GM19025 (cell line): ENCODE measurements around the gene EPB41L2.
"Not testable (repeated sequence)": the region's sequence is repeated elsewhere in the genome, so short reads cannot be mapped to it uniquely, and the experiment has no call there.

Experiments used
- ATAC-seq: cut with Tn5 transposase; IDR thresholded peaks from one replicate; pipeline ENCODE4 v1.9.1; 2021; ENCODE audit warnings: mild to moderate bottlenecking, low read depth, moderate library complexity; ENCODE audit not compliant: unreplicated experiment

EPB41L2 gene

GRCh38 chr6:131007964-131008363, 55.1 kb downstream of the EPB41L2 start:
- not testable (repeated sequence) for ATAC-seq

DNA sequence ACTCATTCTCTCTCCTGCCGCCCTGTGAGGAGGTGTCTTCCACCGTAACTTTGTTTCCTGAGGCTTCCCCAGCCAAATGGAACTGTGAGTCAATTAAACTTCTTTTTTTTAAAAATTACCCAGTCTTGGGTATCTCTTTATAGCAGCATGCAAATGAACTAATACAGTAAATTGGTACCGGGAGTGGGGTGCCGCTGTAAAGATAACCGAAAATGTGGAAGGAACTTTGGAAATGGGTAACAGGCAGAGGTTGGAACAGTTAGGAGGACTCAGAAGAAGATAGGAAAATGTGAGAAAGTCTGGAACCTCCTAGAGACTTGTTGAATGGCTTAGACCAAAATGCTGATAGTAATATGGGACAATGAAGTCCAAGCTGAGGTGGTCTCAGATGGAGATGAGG, 55.8 kb downstream of the EPB41L2 start:
- ATAC-seq: no peak

DNA sequence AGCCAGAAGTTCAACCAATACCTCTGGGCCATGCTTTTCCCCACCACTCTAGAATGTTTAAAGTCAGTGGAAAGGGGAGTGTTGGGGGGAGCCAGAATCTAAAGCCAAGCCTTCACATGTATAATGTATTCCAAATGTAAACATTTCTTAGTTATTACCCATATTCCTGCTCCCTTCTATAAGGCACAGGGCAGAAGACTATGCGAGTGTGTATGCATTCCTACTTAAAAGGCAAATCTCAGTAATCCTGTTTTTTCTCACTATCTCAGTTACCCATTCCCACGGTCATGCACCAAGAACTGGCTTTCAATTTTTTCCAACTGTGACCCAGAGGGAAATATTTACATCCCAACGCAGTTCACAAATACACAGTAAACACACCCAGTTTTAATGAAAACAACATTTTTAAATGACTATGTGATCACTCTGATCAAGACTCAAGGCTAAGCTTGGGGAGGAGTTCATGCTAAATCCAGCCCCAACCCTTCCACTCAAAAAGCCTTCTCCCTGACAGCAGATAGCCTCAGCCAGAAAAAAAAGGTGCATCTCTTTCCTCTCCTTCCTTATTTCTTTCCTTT, 57.5 kb downstream of the EPB41L2 start:
- no peak for ATAC-seq

GRCh38 chr6:131004936-131005335, 58.1 kb downstream of the EPB41L2 start:
- no peak for ATAC-seq

DNA sequence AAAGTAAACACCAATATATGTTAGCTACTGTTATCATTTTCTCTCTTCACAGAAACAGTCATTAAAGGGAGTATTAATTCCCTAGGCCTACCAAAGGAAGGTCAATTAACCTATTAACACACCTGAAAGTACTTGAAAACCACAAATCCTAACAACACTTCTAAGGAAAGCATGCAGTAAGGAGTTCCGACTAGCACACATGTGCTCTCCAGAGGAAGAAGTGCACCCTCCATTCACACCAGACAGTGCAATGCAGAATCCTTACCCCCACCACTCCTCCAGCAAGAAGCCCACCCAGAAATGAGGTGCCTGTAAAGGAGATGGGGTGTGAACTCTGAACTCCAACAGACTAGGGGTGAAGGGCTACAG, 58.7 kb downstream of the EPB41L2 start:
- ATAC-seq: no peak

DNA sequence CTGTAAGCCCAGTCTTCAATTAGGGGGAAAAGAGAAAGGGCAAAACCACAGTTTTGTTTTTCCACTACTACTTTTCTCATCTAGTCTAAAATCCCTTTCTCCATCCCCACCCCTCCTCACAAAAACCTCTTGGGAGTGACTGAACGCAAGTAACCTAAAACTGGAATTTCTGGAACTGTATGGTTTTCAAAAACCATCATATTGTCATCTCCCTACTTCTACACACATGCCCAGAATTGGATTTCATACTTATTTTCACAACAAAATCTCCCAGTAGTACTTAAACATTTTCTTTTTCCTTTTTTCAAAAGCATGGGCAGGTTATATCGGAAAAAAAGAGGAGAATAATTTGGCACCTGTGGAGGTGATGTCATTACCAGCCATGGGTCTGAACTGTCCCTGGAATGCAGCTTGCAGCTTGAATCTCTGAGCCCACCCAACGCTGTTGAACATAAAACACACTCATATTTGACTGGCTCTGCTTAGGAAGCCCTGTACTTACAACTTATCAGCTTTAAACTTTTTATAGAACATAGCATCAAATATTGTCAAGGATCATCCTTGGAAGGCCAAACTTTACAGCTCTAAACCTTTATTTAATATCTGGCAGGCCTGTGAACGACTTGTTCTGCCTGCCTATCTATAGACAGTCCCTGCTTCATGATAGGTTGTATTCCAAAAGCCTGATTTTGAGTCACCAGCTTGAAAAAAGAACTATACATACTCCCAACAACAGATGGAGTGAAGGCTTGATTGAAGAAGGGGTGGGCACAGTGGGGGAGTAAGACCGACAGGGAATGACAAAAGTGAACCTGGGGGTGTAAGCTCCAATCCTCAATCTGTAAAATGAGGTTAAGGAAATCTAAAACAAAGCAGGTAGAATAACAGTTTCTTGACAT, 59.3 kb downstream of the EPB41L2 start:
- no peak for ATAC-seq

DNA sequence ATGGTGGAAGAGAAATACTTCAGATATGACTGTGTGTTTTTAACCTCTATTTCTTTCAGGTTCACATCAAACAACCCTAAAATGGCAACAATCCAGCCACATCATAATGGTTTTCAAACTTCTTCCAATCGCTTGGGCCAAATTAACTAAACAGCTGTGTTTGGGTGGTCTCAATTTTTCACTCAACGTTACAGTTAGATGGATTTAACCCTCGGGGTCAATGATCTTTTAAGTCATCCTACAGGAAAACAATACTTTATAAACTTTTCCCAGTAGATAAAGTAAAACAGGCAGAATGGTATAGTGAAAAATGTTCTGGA, 60.4 kb downstream of the EPB41L2 start:
- no peak for ATAC-seq

DNA sequence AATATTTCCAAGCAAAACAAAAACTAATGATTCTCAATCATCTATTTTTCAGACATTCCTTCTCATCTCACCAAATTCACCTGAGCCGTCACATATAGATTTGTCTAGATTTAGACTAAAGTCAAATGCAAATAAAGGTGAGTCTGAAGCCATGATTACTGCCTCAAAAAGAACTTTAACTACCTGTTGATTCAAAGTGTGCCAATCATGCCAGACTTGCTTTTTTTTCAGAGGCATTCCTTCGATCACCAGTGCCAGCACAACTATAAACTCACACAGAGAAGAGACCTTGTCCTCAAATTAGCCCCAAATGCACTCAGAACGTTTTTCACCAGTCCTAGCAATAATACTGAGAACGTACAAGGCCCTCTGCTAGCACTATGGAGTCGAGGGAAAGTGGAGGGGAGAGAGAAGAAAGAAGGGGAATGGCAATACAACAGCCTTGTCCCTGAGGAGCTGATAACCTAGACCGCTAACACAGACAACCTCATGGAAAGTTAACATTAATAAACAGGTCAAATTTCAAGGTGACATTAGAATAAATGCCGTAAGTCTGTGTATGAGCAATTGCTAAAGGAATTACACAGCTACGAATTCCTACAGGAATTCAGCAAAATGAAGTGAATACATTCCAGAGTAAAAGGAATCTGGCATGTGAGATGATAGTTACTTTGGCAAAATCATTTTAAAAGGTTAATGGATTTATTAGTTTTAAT, 60.9 kb downstream of the EPB41L2 start:
- no peak for ATAC-seq

- ATAC-seq: no peak
Observed at GRCh38 chr6:131001111-131001736, 61.8 kb downstream of the EPB41L2 start.

- no peak for ATAC-seq
Observed at GRCh38 chr6:131000544-131000943, 62.5 kb downstream of the EPB41L2 start.

DNA sequence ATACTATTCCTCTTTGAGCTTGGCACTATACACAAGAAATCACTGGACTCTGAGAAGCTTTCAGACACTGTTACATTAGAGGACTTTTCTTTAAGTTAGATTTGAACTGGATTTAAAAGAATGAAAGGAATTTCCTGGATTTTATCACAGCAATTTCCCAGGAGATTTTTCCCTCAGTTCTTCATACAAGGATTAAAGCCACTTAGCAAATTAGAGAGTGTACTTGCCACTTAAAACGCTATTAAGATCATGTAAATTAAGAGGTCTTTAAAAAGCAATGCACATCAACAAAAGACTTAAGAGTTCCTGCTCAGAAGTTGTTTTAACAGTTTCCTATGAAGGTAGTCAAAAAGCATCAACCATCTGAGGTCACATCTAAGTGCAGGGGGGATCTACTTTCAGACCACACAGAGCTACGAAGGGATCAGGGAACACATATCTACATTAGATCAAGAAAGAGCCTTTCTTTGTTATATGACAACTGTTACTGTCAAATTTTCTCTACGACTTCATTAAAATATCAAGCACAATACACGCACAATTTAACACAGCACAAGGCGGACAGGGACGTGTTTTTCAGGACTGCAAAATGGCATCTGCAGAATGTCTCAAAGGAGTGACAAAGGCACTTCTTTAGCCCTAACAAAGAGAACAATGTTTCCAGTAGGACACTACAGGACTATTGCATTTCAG, 65.8 kb downstream of the EPB41L2 start:
- ATAC-seq: no peak

GRCh38 chr6:130996635-130997034, 66.4 kb downstream of the EPB41L2 start:
- no peak for ATAC-seq

DNA sequence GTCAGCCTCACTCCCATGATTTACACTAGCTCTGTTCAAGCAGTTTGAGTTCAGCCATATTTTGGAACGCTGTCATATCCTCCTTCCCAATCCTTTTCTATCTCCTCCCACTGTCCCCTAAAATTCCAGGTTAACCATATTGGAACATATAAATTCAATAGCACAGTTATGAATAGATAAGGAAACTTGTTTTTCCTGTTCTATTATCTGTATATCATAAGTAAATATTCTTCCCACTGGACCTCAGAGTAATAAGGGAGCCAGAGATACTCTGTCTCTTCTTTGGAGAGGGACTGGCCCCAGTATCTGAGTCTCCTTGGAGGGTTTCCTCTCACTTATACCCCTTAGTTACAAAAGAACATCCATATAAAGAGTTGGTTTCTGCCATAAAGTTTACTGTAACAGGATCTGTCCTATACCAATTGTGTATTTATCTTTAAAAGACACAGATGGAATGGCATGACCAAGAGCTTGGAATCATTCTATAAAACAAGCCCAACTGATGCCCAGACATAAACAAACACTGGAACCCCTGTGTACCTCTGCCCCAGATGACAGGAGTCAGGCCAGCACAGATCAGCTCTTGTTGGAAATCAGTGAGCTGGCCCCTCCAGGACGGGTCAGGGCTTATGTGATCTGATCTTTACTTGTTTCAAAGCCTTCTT, 67.1 kb downstream of the EPB41L2 start:
- no peak for ATAC-seq

DNA sequence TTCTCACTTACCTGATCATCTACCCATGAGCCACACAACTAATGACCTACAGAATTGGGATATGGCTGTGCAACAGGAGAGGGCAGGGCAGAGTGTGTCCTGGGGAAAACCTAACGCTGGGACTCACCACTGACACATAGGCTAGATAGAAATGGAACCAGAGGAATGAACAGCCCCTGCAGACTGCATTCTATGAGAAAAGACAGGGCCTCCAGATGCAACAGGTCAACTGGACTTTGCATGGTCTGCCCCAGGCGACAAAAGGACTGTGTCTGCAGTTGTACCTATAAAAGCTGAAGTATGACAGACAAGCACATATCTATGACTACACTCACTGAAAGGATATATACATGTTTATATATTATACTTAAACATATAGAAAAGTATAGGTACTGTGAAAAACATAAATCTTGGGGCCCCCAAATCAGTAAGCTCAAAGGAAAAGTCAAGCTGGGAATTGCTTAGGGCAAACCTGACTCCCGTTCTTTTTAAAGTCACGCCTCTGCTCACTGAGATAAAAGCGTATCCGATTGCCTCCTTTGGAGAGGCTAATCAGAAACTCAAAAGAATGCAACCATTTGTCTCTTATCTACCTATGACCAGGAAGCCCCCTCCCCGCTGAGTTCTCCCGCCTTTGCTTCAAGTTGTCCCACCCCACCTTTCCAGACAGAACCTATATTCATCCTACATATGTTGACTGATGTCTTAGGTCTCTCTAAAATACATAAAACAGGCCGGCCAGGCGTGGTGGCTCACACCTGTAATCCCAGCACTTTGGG, 68.5 kb downstream of the EPB41L2 start:
- no peak for ATAC-seq

GRCh38 chr6:130993292-130993765, 69.7 kb downstream of the EPB41L2 start:
- no peak for ATAC-seq

GRCh38 chr6:130991422-130992137, 71.5 kb downstream of the EPB41L2 start:
- no peak for ATAC-seq

- ATAC-seq: not testable (repeated sequence)
Observed at GRCh38 chr6:130987539-130987938, 75.5 kb downstream of the EPB41L2 start.

- no peak for ATAC-seq
Observed at GRCh38 chr6:130985115-130985514, 77.9 kb downstream of the EPB41L2 start.
